Prostate gland (tissue), 2 donors: ENCODE measurements around the gene SFXN1. TPM values are rescaled to one million over a fixed set of nuclear protein-coding genes. Genes with fewer than 3 reads are reported as not detected.

Experiments
- DNase-seq: peaks from one replicate; pipeline ENCODE4 v3.0.0-alpha.2; 2019; ENCODE audit warnings: low spot score
- H3K27ac ChIP-seq, 2 donors: fragments of 200-600 bp; sonication (generic); 2 replicates each; pipeline ENCODE4 v1.5.1; 2017 to 2019
- H3K27me3 ChIP-seq: fragments of 200-600 bp; sonication (generic); replicated peaks from 2 replicates; pipeline ENCODE4 v1.5.1; 2019; ENCODE audit not compliant: insufficient read depth
- H3K36me3 ChIP-seq, 2 donors: fragments of 200-600 bp; sonication (generic); 1 replicate in 1 of 2; 2 replicates in 1 of 2; pipeline versions ENCODE4 v1.5.1 to v1.8.1; 2017 to 2019
- H3K4me1 ChIP-seq: fragments of 200-600 bp; sonication (generic); replicated peaks from 2 replicates; pipeline ENCODE4 v1.5.1; 2019
- H3K4me3 ChIP-seq, 2 donors: fragments of 200-600 bp; sonication (generic); 2 replicates each; pipeline ENCODE4 v1.5.1; 2017 to 2019
- H3K9me3 ChIP-seq: fragments of 200-600 bp; sonication (generic); 2 replicates; pipeline ENCODE4 v1.5.1; 2017
- POLR2A ChIP-seq: fragments of 450-650 bp; IDR thresholded peaks from one replicate; pipeline ENCODE4 v1.6.1; 2016; ENCODE audit warnings: antibody characterized with exemption, mild to moderate bottlenecking
- POLR2AphosphoS5 ChIP-seq: sonication (generic); formaldehyde crosslinking; IDR thresholded peaks from one replicate; pipeline ENCODE4 v1.6.1; 2017; ENCODE audit warnings: antibody characterized with exemption
- WGBS: methylation state at CpG from one replicate; pipeline ENCODE4 v1.1.5; 2018; 5-methylcytosine and 5-hydroxymethylcytosine counted together
- intact Hi-C: fragments of 100-400 bp; cut with DNase I; formaldehyde crosslinking; loops from one replicate; pipeline ENCODE4 v1.14.2; 2022
- total RNA-seq, 2 donors: library from RNA; depleted of rRNA; stranded (reverse); fragments of >200 nt; gene quantifications; one replicate each; pipeline ENCODE4 v1.1.0, GENCODE V29; 2016
- TF ChIP-seq, protein P1 (sequence below), 4 experiments: fragments of 200-600 bp in 2 of 4; fragments of 450-650 bp in 2 of 4; sonication (generic) in 2 of 4; IDR thresholded peaks; 1 replicate in 3 of 4; 2 replicates in 1 of 4; pipeline ENCODE4 v1.5.1; 2016 to 2019; ENCODE audit warnings: antibody characterized with exemption in 4 of 4, mild to moderate bottlenecking in 2 of 4, moderate library complexity in 2 of 4

Gene SFXN1, protein sequence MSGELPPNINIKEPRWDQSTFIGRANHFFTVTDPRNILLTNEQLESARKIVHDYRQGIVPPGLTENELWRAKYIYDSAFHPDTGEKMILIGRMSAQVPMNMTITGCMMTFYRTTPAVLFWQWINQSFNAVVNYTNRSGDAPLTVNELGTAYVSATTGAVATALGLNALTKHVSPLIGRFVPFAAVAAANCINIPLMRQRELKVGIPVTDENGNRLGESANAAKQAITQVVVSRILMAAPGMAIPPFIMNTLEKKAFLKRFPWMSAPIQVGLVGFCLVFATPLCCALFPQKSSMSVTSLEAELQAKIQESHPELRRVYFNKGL
- total RNA-seq: 10 to 100 TPM; 35.6 to 44.3 TPM

GRCh38 chr5:175478384-175479124, at the start of gene SFXN1:
SFXN1 (plus strand) TSS chr5:175478560; CDS start chr5:175492104, 13,544 bp downstream.
- Histone ChIP-seq H3K4me1 (no peaks in the 10 kb centered on the region), H3K4me3 (peak within 1 kb of the TSS; percentile 82 to 91), H3K27me3 (no peaks in the 10 kb centered on the region), H3K36me3 (no peaks in the 10 kb centered on the region), H3K9me3 (no peaks in the 10 kb centered on the region), H3K27ac (peak within 1 kb of the TSS; percentile 78 to 81)
- TF ChIP-seq POLR2AphosphoS5 (peak; percentile 20), POLR2A (peak; percentile 77)
- TF ChIP-seq, protein P1, sequence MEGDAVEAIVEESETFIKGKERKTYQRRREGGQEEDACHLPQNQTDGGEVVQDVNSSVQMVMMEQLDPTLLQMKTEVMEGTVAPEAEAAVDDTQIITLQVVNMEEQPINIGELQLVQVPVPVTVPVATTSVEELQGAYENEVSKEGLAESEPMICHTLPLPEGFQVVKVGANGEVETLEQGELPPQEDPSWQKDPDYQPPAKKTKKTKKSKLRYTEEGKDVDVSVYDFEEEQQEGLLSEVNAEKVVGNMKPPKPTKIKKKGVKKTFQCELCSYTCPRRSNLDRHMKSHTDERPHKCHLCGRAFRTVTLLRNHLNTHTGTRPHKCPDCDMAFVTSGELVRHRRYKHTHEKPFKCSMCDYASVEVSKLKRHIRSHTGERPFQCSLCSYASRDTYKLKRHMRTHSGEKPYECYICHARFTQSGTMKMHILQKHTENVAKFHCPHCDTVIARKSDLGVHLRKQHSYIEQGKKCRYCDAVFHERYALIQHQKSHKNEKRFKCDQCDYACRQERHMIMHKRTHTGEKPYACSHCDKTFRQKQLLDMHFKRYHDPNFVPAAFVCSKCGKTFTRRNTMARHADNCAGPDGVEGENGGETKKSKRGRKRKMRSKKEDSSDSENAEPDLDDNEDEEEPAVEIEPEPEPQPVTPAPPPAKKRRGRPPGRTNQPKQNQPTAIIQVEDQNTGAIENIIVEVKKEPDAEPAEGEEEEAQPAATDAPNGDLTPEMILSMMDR (IDR thresholded peaks at IDR 0.05): no peak
- under 1% methylated on average over 62 of the region's 94 CpGs for WGBS
- intact Hi-C loops: no loop called here
- peak; percentile 76 for DNase-seq

DNA sequence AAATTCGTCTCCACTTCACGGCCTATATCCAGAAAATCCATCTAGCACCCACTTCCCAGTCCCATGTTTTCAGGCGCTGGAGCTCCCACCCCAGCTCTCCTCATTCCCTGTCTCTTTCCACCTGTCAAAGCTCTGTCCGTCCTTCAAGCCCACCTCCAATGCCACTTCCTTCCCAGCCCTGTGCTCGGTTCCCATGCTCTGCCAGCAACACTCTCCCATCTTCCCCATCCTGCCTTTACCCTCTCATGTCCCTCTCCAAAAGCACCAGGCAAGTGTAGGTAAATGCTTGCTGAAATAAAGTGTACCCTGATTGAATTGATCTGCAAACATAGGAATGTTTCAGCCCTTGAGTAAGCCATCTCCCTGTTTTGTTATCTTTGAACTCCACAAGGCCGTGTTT, 43.6 kb upstream of the SFXN1 start:
- no peaks in the 10 kb centered on the region for H3K27me3 ChIP-seq
- DNase-seq: no peak
- no peak overlapping the region for H3K4me3 ChIP-seq
- H3K9me3 ChIP-seq: no peaks in the 10 kb centered on the region
- intact Hi-C loops: no loop called here
- H3K36me3 ChIP-seq: no peaks in the 10 kb centered on the region
- H3K4me1 ChIP-seq: no peaks in the 10 kb centered on the region
- WGBS: 92% methylated on average over 6 of the region's 6 CpGs
- TF ChIP-seq POLR2AphosphoS5 (no peak), POLR2A (no peak)
- TF ChIP-seq, protein P1 (IDR thresholded peaks at IDR 0.05): no peak
- no peak overlapping the region for H3K27ac ChIP-seq

DNA sequence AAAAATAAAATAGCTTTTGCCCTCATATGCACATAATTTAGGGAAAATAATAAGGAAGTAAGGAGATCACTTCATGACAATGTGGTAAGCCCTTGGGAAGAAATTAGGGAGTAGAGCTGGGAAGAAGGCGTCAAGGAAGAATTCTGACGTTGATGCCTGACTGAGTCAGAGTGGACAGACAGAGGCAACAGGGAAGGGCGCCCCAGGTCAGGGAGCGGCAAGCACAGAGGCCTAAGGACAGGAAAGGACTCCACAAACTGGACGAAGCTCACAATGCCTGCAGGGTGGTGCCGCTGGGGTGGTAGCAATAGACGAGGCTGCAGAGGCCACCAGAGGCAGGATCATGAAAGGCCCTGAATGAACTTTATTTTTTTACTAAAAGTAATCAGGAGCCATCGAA, 42.0 kb upstream of the SFXN1 start:
- Histone ChIP-seq H3K9me3 (no peaks in the 10 kb centered on the region), H3K27me3 (no peaks in the 10 kb centered on the region), H3K4me1 (no peaks in the 10 kb centered on the region), H3K36me3 (no peaks in the 10 kb centered on the region), H3K4me3 (no peak overlapping the region), H3K27ac (no peak overlapping the region)
- DNase-seq: no peak
- WGBS: 91% methylated on average over 8 of the region's 8 CpGs
- TF ChIP-seq, protein P1 (IDR thresholded peaks at IDR 0.05): no peak
- TF ChIP-seq POLR2AphosphoS5: no peak
- TF ChIP-seq POLR2A: no peak
- intact Hi-C loops: no loop called here

- no peaks in the 10 kb centered on the region for H3K36me3 ChIP-seq
- intact Hi-C loops: no loop called here
- no peak for DNase-seq
- no peaks in the 10 kb centered on the region for H3K27me3 ChIP-seq
- 89% methylated on average over 3 of the region's 3 CpGs for WGBS
- TF ChIP-seq POLR2AphosphoS5: no peak
- TF ChIP-seq, protein P1 (IDR thresholded peaks at IDR 0.05): no peak
- TF ChIP-seq POLR2A: no peak
- no peaks in the 10 kb centered on the region for H3K4me1 ChIP-seq
- H3K4me3 ChIP-seq: no peak overlapping the region
- no peak overlapping the region for H3K27ac ChIP-seq
- H3K9me3 ChIP-seq: no peaks in the 10 kb centered on the region
Observed at GRCh38 chr5:175438234-175438857, 40.0 kb upstream of the SFXN1 start.
